Fibroblast of gingiva (primary cell): ENCODE measurements around the gene STXBP1.

Experiments
- DNase-seq: peaks from one replicate; pipeline ENCODE4 v3.0.0-alpha.2; 2011; ENCODE audit warnings: low read depth

The STXBP1 gene

DNA sequence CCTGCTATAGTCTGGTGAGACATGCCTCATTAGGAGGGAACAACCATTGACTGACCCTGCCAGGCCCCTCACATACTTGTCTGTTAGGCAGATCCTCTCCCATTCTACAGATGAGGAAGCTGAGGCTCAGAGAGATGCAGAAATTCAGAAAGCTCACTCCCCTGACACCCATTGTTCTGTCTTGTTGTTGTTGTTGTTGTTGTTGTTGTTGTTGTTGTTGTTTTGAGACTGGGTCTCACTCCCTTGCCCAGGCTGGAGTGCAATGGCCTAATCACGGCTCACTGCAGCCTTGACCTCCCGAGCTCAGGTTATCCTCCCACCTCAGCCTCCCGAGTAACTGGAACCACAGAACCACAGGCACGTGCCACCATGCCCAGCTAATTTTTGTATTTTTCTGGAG lies 81.6 kb downstream of the STXBP1 start:
- DNase-seq = no peak

DNA sequence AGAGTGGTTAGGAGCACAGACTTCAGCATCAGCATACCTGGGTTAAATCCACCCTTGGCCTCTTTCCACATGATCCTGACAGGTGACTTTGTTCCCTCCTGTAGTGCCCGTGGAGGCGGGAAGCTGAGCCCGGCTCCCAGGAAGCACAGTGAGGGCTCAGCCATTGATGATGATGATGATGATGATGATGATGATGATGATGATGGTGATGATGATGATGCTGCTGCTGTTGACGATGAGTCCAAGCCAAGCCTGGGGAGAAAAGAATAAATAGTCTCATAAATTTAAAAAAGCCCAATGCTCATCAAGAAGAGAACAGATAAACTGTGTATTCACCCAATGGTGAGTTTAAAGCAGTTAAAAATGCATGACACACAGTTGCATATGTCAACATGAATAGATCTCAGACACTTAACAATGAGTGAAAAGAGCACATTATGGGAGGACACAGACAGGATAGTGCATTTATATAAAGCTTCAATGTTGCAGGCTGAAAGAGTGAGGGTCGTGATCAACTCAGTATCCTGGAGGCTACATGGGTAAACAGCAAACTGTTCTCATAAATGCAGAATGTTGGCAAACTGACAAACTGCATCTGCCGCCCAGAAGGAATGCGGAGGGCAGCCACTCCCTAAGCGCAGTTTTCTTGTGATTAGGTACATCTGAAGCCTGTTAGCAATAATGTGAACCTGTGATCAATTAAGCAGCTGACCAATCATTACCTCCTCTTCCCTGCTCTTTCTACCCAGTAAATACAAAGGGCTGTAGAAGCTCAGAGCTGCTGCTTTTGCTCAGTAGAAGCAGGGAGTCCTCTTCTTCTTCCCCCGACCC lies 83.0 kb downstream of the STXBP1 start:
- DNase-seq = peak; percentile 68

DNA sequence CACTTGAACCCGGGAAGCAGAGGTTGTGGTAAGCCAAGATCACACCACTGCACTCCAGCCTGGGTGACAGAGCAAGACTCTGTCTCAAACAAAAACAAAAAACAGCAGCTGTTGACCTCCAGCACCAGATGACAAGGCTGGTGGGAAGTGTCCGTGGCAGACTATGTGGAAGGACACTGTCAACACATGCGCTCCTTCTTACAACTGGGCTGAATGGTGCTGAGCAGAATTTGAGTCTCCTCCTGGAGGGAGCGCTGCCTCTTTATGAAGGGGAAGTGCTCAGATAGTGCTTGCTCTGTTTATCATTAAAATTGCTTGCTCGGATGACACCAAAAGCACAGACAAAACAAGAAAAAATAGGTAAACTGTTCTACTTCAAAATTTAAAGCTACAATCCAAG lies 85.5 kb downstream of the STXBP1 start:
- DNase-seq = no peak

DNA sequence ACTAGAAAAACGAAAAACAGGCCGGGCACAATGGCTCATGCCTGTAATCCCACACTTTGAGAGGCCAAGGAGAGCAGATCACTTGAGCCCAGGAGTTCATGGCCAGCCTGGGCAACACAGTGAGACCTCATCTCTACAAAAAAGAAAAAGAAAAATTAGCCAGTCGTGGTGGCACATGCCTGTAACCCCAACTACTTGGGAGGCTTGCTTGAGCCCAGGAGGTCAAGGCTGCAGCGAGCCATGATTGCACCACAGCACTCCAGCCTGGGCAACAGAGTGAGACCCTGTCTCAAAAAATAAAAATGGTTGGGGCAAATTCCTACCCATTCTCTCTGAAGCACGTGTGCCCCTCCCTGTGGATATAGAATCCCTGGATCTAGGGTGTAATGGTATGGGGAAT lies 86.3 kb downstream of the STXBP1 start:
- no peak for DNase-seq

DNA sequence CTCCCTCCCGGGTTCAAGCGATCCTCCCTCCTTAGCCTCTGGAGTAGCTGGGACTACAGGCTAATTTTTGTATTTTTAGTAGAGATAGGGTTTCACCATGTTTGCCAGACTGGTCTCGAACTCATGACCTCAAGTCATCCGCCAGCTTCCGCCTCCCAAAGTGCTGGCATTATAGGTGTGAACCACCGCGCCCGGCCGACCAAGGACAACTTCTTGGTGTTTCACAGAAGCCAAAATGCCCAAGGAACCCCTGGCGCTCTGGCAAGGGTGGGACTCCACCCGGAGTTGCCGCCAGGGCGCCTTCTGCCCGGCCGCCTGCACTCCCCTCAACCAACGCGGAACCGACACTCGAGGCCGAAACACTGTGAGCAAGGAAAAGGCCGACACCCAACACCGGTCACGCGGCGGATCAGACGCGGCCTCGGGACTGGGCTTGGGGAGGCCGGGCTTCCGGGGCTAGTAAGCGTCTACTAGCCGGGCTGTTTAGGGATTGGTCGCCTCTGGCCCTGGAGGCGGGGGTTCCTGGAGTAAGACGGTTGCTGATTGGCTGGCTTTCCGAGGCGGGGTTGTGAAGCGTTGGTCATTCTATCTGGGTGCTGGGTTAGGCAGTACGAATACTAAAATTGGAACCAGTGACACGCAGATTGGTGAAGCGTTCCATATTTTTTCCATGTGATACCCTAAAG lies 87.1 kb downstream of the STXBP1 start:
- peak; percentile 99 for DNase-seq

DNA sequence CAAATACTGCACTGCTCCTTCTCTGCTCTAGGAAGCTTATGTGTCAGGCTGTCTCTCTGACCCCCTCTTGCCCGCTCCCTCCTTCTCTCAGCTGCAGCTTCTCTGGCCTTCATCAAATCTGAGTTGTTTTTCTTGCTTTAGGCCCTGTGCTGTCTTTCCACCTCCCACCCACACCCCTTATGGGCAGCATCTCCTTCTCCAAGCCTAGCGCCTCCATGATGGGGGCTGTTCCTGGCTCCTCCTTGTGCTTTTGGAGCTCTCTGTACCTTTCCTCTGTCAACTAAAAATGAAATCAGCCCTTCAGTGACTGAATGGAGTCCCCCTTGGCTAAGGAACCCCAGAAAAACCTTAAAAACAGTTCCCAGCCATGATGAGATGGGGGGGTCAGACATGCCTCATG lies 88.1 kb downstream of the STXBP1 start:
- DNase-seq = no peak

DNA sequence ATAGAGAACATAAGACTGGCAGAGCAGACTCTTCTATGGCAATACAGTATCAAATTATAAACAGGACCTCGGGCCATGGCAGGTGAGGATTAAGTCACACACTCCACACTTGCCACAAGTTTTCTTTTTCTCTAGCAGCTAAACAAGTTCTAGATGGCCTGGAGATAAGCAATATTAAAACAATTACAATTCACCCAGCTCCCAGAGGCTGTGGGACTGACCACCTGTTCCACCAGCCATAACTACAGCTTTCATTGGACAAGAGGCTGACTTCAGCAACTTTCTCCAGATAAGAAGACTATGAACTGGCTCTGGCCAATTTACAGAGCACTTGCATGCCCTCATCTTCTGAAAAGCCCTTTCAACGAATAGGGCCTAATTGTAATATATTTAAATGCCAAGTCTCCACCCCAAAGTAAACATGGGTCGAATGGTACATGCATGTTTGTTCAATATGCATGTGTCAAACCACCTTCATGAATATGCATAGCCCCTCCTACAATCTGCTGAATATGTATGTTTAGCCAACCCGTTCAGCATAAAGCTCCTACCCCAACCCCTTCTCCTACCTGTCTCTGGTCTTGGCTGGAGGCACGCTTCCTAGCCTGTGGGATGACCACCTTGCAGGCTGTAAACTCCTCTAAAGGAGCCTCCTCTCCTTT lies 88.6 kb downstream of the STXBP1 start:
- no peak for DNase-seq

DNA sequence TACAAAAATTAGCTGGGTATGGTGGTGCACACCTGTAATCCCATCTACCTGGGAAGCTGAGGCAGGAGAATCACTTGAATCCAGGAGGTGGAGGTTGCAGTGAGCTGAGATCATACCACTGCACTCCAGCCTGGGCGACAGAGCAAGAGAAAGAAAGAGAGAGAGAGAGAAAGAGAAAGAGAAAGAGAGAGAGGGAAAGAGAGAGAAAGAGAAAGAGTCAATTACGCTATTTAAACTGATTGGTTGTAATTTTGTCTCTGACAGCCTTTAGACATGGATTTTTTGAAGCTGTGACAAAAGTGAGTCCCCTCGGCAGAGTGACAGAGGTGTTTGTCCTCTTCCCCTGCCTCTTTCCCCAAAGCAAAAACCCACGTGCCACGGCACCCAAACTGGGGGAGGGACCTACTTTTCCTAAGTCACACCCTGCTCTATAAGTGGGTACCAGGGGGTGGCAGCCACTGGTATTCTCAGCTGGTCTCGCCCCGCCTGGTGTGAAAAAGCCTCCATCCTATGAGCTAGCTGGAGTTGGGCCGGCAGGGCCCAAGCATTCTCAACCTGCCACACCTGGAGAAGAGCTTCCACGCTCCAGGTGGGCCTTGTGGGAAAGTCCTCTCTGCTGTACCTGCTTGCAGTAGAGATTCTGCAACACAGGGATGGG lies 91.3 kb downstream of the STXBP1 start:
- no peak for DNase-seq

DNA sequence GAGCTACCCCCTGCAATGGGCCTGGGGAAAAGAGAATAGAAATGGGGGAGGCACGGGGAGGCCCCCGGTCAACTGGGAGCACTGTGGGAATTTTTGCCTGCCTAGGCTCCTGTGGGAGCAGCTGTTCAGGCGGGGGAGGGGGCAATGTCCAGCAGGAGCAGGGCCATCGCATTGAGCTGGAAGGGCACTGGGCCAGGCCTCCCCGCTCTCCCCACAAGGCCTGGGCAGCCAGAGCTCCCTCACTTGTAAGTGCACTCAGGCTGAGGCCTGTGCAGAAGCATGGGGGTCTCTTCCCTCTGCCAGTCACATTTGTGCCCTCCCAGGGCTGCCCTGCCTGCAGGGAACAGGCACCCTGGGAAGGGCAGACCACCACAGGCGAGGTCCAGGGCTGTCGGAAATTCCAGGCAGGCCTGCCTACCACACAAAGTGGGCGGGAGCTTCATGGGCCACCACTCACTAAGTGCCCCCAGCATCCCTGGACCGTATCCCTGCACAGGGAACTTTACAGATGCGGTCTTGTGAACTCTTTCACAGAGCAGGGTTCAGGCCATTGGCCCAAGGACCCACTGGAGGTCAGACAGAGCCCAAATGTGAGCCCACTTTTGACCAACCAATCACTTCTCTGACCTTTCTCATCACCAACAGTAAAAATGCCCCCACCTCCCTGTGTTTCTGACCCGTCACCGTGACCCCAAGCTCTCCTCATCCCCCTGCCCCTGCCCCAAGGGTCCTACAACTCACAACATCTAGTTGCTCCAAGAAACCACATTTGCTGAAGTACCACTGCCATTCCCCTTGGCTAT lies 93.7 kb downstream of the STXBP1 start:
- DNase-seq = no peak

DNA sequence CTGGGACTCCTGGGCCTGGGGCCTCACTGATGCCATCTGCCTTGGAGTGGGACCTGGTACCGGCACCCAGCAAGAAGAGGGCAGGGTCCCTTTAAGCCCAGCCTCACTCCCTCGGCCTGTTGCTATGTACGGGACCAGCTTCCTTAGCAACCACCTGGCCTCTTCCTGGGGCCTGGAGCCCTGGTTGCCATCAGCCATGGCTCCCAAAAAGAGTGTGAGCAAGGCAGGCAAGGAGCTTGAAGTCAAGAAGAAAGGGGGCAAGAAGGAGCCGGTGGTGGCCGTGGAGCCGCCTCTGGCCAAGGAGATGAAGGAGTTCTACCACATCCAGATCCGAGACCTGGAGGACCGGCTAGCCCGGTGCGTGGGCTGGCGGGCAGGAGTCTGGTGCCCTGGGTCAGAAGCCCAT lies 94.8 kb downstream of the STXBP1 start, which contains the start of gene CFAP157:
TSS of gene CFAP157 (plus strand) at position 153 of the 406 bp plus-strand sequence. CDS start at position 197, 44 bp downstream.
- DNase-seq = no peak

DNA sequence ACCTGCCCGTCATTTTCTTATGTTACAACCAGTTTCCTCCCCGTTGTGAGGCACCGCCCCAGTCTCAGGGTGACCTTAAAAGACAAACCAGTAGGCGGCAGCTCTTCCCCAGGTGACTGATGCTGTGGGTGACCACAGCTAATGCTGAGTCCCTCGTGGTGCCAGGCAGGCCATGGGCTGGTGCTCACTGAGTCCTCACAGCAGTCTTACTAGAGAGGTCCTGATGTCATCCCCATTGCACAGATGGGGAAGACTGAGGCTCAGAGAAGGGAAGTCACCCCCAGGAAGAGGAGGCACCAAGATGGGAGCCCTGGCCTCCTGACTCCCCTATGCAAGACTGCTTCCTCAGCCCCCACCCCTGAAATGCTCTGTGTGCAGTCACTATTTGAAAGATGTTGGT lies 95.7 kb downstream of the STXBP1 start:
- DNase-seq = no peak

DNA sequence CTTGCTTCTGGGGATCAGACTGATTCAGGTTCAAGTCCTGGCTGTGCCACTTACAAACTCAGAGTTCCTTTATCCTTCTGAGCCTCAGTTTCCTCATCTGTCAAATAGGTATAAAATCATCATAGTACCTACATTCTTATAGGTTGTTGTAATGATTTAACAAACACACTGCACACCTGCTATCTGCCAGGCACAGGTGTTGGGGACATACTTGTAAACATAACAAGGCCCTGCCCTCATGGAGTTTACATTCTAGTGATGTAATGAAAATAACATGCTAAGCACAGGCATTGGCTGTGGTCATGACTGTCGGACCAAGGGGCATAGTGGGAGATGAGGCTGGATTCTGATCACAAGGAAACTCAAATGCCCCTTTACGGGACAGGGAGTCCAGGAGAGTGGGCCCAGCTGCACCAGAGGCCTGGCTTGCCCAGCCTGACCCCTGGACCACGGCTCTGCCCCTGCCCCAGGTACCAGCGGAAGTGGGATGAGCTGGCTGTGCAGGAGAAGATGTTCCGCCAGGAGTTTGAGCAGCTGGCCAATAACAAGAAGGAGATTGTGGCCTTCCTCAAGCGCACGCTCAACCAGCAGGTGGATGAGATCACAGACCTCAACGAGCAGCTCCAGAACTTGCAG lies 97.0 kb downstream of the STXBP1 start:
- no peak for DNase-seq

DNA sequence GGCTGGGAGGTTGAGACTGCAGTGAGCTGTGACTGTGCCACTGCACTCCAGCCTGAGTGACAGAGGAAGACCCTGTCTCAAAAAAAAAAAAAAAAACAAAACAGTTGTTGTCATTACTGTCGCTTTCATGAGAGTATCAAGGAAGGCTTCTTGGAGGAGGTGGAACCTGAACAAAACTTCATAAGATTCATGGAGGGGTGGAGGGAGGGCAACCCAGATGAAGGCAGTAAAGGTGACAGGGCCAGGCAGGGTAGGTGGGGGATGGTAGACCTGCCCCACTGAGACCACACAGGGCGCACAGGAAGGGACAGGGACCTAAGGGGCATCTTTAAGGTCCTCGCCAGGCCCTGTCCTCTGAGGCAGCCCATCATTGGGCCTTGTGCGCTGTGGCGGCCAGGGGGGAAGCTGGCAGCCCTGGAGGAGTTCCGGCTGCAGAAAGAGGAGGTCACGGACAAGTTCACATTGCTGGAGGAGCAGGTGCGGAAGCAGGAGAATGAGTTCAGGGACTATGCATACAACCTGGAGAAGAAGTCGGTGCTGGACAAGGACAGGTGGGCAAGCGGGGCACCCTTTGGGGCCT lies 98.2 kb downstream of the STXBP1 start:
- no peak for DNase-seq

DNA sequence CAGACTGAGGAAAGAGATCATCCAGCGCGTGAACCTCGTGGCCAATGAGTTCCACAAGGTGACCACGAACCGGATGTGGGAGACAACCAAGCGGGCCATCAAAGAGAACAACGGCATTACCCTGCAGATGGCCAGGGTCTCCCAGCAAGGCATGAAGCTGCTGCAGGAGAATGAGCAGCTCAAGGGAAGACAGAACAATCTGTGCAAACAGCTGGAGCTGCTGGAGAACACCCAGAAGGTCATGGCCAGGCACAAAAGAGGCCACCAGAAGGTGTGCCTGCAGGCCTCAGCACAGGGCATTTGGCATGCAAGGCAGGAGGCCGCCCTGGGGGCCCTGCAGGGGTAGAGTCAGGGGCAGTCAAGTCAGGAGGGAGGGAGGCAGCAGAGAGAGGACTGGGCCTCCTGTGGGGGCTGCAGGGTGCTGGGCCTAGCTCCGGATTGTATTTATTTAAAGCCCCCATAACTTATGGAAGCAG lies 99.2 kb downstream of the STXBP1 start:
- DNase-seq = no peak

DNA sequence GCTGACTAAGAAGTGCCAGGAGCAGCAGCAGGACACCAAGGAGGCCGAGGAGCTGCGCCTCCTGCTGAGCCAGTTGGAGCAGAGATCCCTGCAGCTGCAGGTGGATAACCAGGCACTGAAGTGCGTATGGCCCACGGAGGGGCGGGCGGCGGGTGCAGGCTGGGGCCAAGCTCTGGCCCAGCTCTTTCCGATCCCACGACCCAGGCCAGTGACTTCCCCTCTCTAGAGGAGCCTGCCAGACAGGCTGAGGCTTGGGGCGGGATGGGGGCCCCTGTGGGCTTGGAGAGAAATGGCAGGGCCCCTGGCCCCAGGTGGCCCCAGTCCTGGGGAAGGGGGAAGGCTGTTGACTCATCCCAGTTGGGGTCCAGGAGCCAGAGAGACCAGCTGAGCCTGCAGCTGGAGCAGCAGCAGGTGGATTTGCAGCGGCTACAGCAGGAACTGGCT lies 99.8 kb downstream of the STXBP1 start:
- DNase-seq = no peak

DNA sequence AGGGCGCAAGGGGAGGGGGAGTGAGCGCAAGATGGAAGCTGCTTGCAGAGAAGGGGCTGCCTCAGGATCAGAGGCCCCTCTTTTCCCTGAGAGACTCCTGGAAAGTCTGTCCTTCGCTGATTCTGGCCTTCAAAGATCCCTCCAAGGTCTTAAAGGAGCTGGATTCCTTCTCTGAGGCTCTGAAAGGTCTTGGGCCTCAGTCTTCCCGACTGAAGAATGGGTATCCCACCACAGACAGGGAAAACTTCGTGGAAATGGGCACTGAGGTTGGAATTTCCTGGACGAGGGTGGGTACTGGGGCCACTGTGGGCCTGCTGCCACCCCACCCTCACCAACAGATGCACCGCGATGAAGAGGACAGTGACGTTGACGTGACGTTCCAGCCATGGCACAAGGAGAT lies 100.3 kb downstream of the STXBP1 start:
- DNase-seq = no peak

DNA sequence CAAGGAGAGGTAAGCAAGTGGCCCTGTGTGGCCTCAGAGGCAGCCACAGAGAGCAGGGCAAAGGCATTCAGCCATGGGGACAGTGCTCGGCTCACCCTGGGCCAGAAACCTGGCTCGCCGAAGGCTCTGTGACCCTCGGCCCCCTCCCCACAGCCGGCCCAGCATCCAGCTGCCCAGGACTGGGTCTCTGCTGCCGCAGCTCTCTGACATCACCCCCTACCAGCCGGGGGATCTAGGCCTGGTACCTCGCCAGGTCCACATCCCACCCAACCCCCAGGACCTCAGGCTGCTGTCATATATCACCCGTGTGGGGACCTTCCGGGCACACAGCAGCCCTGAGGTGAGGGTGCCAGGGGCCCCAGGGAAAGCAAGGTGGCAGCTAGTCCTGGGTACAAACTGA lies 100.8 kb downstream of the STXBP1 start:
- DNase-seq = no peak

DNA sequence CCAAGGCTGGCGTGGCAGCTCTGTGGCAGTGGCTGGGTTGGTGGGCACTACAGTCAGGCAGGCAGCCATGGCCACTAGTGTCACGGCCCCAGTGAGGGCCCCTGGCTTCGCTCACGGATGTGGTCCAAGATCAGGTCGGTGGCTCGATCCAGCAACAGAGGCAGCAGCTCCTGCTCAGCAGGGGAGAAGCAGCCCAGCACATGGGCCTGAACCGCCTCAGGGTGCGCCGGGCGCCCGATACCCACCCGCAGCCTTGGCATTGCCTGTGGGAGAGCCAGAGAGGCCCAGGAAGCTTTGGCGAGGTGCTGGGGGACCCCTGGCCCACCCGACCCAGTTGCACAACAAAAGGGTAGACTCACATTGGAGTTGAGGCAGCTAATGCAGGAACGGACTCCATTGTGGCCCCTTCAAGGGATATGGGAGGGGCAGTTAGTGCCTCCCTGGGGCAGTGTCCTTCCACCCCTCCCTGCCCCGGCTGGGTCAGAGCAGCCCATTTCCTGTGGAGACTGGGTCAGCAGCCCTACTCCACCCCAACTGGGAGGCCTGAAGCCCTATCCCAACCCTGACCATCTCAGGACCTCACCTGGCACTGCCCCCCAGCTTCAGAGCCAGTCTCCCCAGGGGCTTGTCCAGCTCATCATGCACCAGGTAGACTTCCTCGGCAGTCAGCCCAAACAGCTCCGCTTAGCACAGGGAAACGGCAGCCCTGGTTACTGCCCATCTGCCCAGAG lies 102.1 kb downstream of the STXBP1 start:
- no peak for DNase-seq

DNA sequence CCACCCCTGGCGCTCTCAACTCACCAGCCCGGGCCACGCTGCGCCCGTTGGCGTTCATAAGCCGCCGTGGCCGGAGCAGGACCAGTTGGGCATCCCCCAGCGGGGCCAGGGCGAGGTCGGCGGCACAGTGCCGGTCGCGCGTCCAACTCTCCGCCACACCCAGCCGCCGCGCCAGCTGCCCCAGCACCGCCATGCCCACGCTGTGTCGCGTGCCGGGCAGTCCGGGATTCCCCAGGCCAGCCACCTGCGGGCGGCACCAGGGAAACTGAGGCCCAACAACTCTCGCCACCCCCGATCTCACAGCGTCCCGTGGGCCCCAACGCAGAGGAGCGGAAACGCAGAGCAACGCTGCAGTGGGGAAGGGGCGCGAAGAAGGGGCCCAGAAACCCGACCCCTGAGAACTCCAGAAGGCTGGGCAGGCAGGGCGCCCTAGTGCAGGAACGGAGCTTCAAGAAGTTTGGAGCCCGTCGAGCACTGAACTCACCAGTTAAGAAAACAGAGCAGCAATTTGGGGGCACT lies 102.9 kb downstream of the STXBP1 start:
- peak; percentile 12 for DNase-seq
